IPS DF 6.9 (cell line): ENCODE measurements around the gene C1QTNF4.

Source experiments
- DNase-seq: peaks from one replicate; pipeline ENCODE4 v3.0.0-alpha.2; 2013; ENCODE audit warnings: low read depth, low spot score
- H3K27ac ChIP-seq: one replicate; pipeline ENCODE4 v1.5.1; 2013; ENCODE audit warnings: low read length, control low read depth
- H3K27me3 ChIP-seq: 2 replicates; pipeline ENCODE4 v1.6.1; 2013; ENCODE audit warnings: mild to moderate bottlenecking, low read length; ENCODE audit not compliant: control insufficient read depth, insufficient read depth
- H3K36me3 ChIP-seq: 2 replicates; pipeline ENCODE4 v1.6.1; 2013; ENCODE audit warnings: low read length; ENCODE audit not compliant: control insufficient read depth, insufficient read depth
- H3K4me1 ChIP-seq: 2 replicates; pipeline ENCODE4 v1.6.1; 2013; ENCODE audit warnings: low read length; ENCODE audit not compliant: control insufficient read depth, insufficient read depth
- H3K4me3 ChIP-seq: 2 replicates; pipeline ENCODE4 v1.5.1; 2013; ENCODE audit warnings: mild to moderate bottlenecking, low read length
- H3K9me3 ChIP-seq: 2 replicates; pipeline ENCODE4 v1.6.1; 2013; ENCODE audit warnings: low read length, inconsistent platforms; ENCODE audit not compliant: control insufficient read depth, insufficient read depth
- WGBS: extraction: QIAGEN DNeasy Blood & Tissue Kit; methylation state at CpG from one replicate; pipeline ENCODE4 v1.1.7; 2013; ENCODE audit warnings: mixed read lengths, missing lambda C conversion rate; ENCODE audit not compliant: insufficient read length, insufficient coverage; 5-methylcytosine and 5-hydroxymethylcytosine counted together

C1QTNF4 gene

GRCh38 chr11:47586098-47586855 lies 7.9 kb downstream of the C1QTNF4 start, which contains the start of gene FAM180B:
FAM180B (plus strand) TSS chr11:47586678; CDS start chr11:47586769, 91 bp downstream.
- WGBS: no CpG with 5 or more reads among the region's 12 CpGs
- DNase-seq: no peak

GRCh38 chr11:47583844-47584243 lies 10.4 kb downstream of the C1QTNF4 start:
- no peaks in the 10 kb centered on the region for H3K27me3 ChIP-seq
- no peak overlapping the region for H3K27ac ChIP-seq
- H3K9me3 ChIP-seq: no peaks in the 10 kb centered on the region
- no CpG with 5 or more reads among the region's 5 CpGs for WGBS
- no peak overlapping the region for H3K4me3 ChIP-seq
- no peak for DNase-seq
- 0 out of 2 replicates have a peak, but pooled peaks cover 3% of the 10 kb centered on the region for H3K4me1 ChIP-seq
- peaks cover 21% of the 10 kb centered on the region; the same call in 1 of the 2 replicates for H3K36me3 ChIP-seq

More at GRCh38 chr11:47586098-47586855, 7.9 kb downstream of the C1QTNF4 start, which contains the start of gene FAM180B:
- no peak within 1 kb of the TSS for H3K27ac ChIP-seq
- no peaks in the 10 kb centered on the region; the same call in 1 of the 2 replicates for H3K27me3 ChIP-seq
- peaks cover 3% of the 10 kb centered on the region; the same call in 1 of the 2 replicates for H3K4me1 ChIP-seq
- H3K4me3 ChIP-seq: no peak within 1 kb of the TSS
- H3K36me3 ChIP-seq: peaks cover 18% of the 10 kb centered on the region; the same call in 1 of the 2 replicates
- H3K9me3 ChIP-seq: no peaks in the 10 kb centered on the region

GRCh38 chr11:47578524-47579494 lies 15.4 kb downstream of the C1QTNF4 start, which contains the start of the genes KBTBD4 and NDUFS3:
KBTBD4 (minus strand) TSS chr11:47578970; CDS start chr11:47578951, 19 bp downstream.
NDUFS3 (plus strand) TSS chr11:47579074; CDS start chr11:47579092, 18 bp downstream.
- Histone ChIP-seq H3K36me3 (peaks cover 16% of the 10 kb centered on the region; the same call in 1 of the 2 replicates), H3K4me1 (0 out of 2 replicates have a peak, but pooled peaks cover 3% of the 10 kb centered on the region), H3K4me3 (peak within 1 kb of the TSS; percentile 90), H3K9me3 (no peaks in the 10 kb centered on the region), H3K27ac (no peak within 1 kb of the TSS), H3K27me3 (no peaks in the 10 kb centered on the region)
- DNase-seq: peak; percentile 79
- no CpG with 5 or more reads among the region's 72 CpGs for WGBS

- no peaks in the 10 kb centered on the region for H3K27me3 ChIP-seq
- DNase-seq: no peak
- no peak overlapping the region for H3K4me3 ChIP-seq
- WGBS: no CpG with 5 or more reads among the region's 13 CpGs
- H3K4me1 ChIP-seq: 0 out of 2 replicates have a peak, but pooled peaks cover 3% of the 10 kb centered on the region
- H3K9me3 ChIP-seq: no peaks in the 10 kb centered on the region
- peaks cover 18% of the 10 kb centered on the region for H3K36me3 ChIP-seq
- H3K27ac ChIP-seq: no peak overlapping the region
These were observed 16.7 kb downstream of the C1QTNF4 start for GRCh38 chr11:47577460-47578041.

- no peaks in the 10 kb centered on the region for H3K9me3 ChIP-seq
- no peak overlapping the region for H3K4me3 ChIP-seq
- DNase-seq: no peak
- no CpG with 5 or more reads among the region's 11 CpGs for WGBS
- no peaks in the 10 kb centered on the region for H3K4me1 ChIP-seq
- H3K27ac ChIP-seq: no peak overlapping the region
- peaks cover 14% of the 10 kb centered on the region for H3K36me3 ChIP-seq
- no peaks in the 10 kb centered on the region for H3K27me3 ChIP-seq
These were observed 20.9 kb downstream of the C1QTNF4 start for GRCh38 chr11:47573321-47573720.

GRCh38 chr11:47572715-47573255 lies 21.4 kb downstream of the C1QTNF4 start:
- DNase-seq: no peak
- Histone ChIP-seq H3K9me3 (no peaks in the 10 kb centered on the region), H3K4me3 (no peak overlapping the region), H3K4me1 (no peaks in the 10 kb centered on the region), H3K36me3 (peaks cover 14% of the 10 kb centered on the region), H3K27me3 (no peaks in the 10 kb centered on the region), H3K27ac (no peak overlapping the region)
- no CpG with 5 or more reads among the region's 8 CpGs for WGBS

GRCh38 chr11:47571895-47572294 lies 22.3 kb downstream of the C1QTNF4 start:
- Histone ChIP-seq H3K27ac (no peak overlapping the region), H3K36me3 (peaks cover 14% of the 10 kb centered on the region), H3K9me3 (no peaks in the 10 kb centered on the region), H3K4me1 (no peaks in the 10 kb centered on the region), H3K4me3 (no peak overlapping the region), H3K27me3 (no peaks in the 10 kb centered on the region)
- DNase-seq: no peak
- no CpG with 5 or more reads among the region's 1 CpG for WGBS

GRCh38 chr11:47571357-47571729 lies 22.9 kb downstream of the C1QTNF4 start:
- Histone ChIP-seq H3K27me3 (no peaks in the 10 kb centered on the region), H3K4me3 (no peak overlapping the region), H3K4me1 (no peaks in the 10 kb centered on the region), H3K27ac (no peak overlapping the region), H3K9me3 (no peaks in the 10 kb centered on the region), H3K36me3 (peaks cover 14% of the 10 kb centered on the region)
- no CpG with 5 or more reads among the region's 4 CpGs for WGBS
- no peak for DNase-seq

- no peak overlapping the region for H3K27ac ChIP-seq
- WGBS: no CpG with 5 or more reads among the region's 3 CpGs
- H3K4me1 ChIP-seq: no peaks in the 10 kb centered on the region
- H3K27me3 ChIP-seq: no peaks in the 10 kb centered on the region
- no peaks in the 10 kb centered on the region for H3K9me3 ChIP-seq
- no peak for DNase-seq
- peaks cover 14% of the 10 kb centered on the region for H3K36me3 ChIP-seq
- no peak overlapping the region for H3K4me3 ChIP-seq
These were observed 23.4 kb downstream of the C1QTNF4 start for GRCh38 chr11:47570651-47571356.
